ENCODE results near the gene SPAAR.

Gene SPAAR

DNA sequence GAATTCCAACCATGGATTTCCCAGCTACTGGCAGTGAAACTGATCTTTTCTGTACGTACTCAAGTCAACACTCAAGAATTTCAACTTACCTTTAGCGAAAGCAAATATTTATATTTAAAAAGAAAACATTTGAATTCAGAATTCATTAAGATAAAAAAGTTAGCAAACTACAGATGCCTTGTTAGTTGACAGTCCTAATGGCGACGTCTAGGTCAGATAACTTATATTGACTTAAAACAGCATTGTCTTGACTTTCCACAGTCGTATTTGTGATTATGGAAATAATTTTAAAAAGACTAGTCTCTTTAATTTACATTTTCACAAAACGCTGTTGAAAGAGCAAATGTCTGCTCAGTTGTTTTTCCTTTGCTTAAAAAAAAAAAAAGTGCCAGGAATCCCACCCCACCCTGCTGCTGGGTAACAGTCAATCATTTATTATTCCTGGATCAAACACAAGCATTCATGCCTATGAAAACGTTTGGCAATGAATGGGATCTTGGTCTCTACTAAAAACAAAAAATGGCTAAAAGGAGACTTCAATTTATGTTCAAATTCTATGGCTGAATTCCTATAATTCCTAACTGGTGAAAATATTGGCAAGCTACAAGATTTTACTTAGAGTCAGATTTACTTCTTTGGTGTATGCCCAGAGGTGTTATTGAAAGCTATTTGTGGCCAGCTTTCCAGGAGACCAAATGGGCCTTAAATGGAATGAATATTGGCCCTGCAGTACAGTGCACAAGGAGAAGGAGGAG is 26.6 kb downstream of the SPAAR start:
- TF ChIP-seq TAF1 (IDR thresholded peaks at IDR 0.05; ENCODE audit: borderline replicate concordance, insufficient read depth, low read length) (no peak), SIN3A (IDR thresholded peaks at IDR 0.05; ENCODE audit: borderline replicate concordance, insufficient read depth, low read length) (no peak), FOXP2 (optimal IDR thresholded peaks at IDR 0.05; ENCODE audit: borderline replicate concordance, extremely low read depth, extremely low read length, insufficient read depth) (no peak), POLR2AphosphoS5 (IDR thresholded peaks at IDR 0.05; ENCODE audit: low read depth, low read length) (no peak), REST (IDR thresholded peaks at IDR 0.05; ENCODE audit: insufficient read depth in 1 of 2, low read depth in 2 of 2, low read length in 2 of 2) (no peak)

GRCh38 chr9:35937227-35937626 is 27.9 kb downstream of the SPAAR start:
- TF ChIP-seq SIN3A (IDR thresholded peaks at IDR 0.05; ENCODE audit: borderline replicate concordance, insufficient read depth, low read length) (no peak), FOXP2 (optimal IDR thresholded peaks at IDR 0.05; ENCODE audit: borderline replicate concordance, extremely low read depth, extremely low read length, insufficient read depth) (no peak), TAF1 (IDR thresholded peaks at IDR 0.05; ENCODE audit: borderline replicate concordance, insufficient read depth, low read length) (no peak)

- TF ChIP-seq TAF1 (IDR thresholded peaks at IDR 0.05; ENCODE audit: borderline replicate concordance, insufficient read depth, low read length), result no peak
- TF ChIP-seq POLR2AphosphoS5 (IDR thresholded peaks at IDR 0.05; ENCODE audit: low read depth, low read length), result no peak
- no peak for TF ChIP-seq SIN3A (IDR thresholded peaks at IDR 0.05; ENCODE audit: borderline replicate concordance, insufficient read depth, low read length)
- TF ChIP-seq FOXP2 (optimal IDR thresholded peaks at IDR 0.05; ENCODE audit: borderline replicate concordance, extremely low read depth, extremely low read length, insufficient read depth), result no peak
- no peak for TF ChIP-seq REST (IDR thresholded peaks at IDR 0.05; ENCODE audit: insufficient read depth in 1 of 2, low read depth in 2 of 2, low read length in 2 of 2)
Observed at GRCh38 chr9:35938474-35939356, 29.4 kb downstream of the SPAAR start.

DNA sequence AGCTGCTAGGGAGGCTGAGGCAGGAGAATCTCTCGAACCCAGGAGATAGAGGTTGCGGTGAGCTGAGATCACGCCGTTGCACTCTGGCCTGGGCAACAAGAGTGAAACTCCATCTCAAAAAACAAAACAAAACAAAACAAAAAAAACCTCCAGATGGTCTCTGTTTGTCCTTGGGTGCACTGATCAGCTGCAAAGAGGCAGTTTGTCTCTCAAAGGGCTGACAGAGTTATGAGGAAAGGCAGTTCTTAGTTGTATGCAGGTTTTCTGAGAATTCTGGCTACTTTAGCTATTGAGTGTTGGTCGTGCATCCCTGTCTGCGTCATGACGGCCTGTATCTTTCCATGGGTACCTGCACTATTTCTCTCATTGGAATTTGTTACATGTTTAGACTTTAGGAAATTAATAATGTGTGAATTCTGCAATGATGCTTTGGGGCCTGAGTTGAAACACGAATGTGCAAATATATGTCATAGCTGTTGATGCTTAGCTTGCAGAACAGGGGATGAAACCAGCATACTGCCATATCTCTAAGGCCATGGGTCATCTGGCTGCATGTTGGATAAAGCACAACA is 30.5 kb downstream of the SPAAR start:
- TF ChIP-seq FOXP2 (optimal IDR thresholded peaks at IDR 0.05; ENCODE audit: borderline replicate concordance, extremely low read depth, extremely low read length, insufficient read depth), result no peak
- TF ChIP-seq REST (IDR thresholded peaks at IDR 0.05; ENCODE audit: insufficient read depth in 1 of 2, low read depth in 2 of 2, low read length in 2 of 2), result no peak
- no peak for TF ChIP-seq TAF1 (IDR thresholded peaks at IDR 0.05; ENCODE audit: borderline replicate concordance, insufficient read depth, low read length)
- no peak for TF ChIP-seq POLR2AphosphoS5 (IDR thresholded peaks at IDR 0.05; ENCODE audit: low read depth, low read length)
- no peak for TF ChIP-seq SIN3A (IDR thresholded peaks at IDR 0.05; ENCODE audit: borderline replicate concordance, insufficient read depth, low read length)
